GM12872 (cell line): ENCODE results near the gene ZNF582.

Experiments used
- TF ChIP-seq, protein P1 (sequence below): IDR thresholded peaks from 3 replicates; pipeline ENCODE4 v1.5.1; 2011; ENCODE audit warnings: low read depth, mild to moderate bottlenecking, low read length, moderate library complexity; ENCODE audit not compliant: insufficient read depth

Gene ZNF582

DNA sequence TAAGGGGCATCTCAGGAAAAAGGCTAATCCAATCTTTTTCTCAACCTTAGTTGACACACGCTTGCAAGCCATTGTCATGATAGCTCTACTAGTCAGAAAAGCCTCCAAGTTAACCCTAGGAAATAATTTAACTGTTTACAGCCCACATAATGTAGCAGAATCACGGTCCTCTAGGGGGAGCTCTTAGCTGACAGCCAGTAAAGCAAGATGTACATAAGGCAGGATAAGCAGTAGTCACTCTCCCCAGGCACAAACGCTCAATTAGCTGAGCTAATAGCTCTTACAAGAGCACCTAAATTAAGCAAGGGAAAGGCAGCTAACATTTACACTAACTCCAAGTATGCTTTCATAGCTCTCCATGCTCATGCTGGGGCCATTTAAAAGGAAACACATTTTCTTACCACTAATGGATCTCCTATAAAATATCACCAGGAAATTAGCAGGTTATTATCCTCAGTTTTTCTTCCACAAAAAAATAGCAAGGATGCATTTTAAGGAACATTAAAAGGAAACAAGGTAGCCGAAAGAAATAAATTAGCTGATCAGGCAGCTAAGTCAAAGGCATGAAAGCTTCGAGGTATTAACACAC lies 45.0 kb downstream of the ZNF582 start:
- TF ChIP-seq, protein P1, sequence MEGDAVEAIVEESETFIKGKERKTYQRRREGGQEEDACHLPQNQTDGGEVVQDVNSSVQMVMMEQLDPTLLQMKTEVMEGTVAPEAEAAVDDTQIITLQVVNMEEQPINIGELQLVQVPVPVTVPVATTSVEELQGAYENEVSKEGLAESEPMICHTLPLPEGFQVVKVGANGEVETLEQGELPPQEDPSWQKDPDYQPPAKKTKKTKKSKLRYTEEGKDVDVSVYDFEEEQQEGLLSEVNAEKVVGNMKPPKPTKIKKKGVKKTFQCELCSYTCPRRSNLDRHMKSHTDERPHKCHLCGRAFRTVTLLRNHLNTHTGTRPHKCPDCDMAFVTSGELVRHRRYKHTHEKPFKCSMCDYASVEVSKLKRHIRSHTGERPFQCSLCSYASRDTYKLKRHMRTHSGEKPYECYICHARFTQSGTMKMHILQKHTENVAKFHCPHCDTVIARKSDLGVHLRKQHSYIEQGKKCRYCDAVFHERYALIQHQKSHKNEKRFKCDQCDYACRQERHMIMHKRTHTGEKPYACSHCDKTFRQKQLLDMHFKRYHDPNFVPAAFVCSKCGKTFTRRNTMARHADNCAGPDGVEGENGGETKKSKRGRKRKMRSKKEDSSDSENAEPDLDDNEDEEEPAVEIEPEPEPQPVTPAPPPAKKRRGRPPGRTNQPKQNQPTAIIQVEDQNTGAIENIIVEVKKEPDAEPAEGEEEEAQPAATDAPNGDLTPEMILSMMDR: peak; percentile 45; the same call in 2 of the 3 replicates

DNA sequence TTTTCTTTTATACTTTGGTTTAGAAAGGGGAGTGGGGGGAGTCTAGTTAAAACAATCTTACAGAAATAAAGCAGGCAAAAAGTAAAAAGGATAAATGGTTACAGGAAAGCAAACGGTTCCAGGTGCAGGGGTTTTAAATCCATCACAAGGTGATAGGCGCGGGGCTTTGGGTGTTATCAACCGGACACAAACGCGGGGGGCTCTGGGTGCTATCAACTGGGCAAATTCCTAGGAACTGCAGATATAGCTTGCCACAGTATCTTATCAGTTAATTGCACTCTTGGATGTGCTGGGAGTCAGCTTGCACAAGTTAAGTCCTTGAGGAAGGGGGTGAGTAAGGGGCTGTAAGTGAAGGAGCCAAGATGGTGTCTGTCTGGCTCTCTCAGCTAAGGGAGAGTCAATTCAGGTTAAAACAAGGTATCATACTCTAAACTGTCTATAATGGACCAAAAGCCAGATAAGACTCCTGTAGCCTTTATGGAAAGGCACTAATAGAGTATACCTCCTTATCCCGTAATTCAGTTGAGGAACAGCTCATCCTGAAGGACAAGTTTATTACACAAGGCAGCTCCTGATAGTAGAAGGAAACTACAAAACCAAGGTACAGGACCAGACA lies 46.1 kb downstream of the ZNF582 start:
- TF ChIP-seq, protein P1: no peak

DNA sequence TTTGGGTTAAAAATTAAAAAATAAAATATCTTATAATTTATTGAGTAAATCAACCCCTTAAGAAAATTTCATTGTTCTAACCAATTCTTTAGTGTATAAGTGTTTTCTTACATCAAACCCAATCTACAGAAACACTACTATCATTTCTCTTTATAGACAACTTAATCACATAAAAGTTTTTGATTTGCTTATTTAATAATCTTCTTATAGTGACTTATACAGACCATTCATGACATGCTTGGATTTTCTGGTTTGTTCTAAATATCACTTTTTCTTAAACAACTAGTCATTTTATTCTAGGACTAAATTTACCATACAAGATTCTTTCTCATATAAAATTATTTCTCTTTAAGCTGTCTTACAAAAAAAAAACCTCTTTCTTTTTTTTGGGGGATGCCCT lies 51.4 kb downstream of the ZNF582 start:
- TF ChIP-seq, protein P1: no peak

DNA sequence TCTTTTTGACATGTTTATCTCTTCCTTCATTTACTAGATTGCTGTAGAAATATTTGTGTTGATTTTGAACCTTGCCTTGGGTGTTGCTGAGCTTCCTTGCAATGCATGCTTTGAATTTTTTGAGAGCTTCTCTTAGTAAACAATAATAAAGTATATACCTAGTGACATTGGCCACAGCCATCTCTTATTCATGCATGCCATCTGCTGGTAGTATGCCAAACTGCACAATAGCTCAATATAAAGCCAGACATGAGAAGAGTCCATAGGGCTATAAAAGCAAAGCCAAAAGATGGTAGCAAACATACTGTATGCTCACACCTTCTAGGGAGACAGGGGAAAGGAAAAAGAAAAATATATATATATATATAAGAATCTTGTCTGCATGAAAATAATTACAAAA lies 59.8 kb downstream of the ZNF582 start:
- TF ChIP-seq, protein P1: peak; percentile 67
